Mesothelial cell of epicardium (in vitro differentiated cells): ENCODE data around the gene KLHL18. TPM values are rescaled to one million over a fixed set of nuclear protein-coding genes. Genes with fewer than 3 reads are reported as not detected.
"Not testable (repeated sequence)": the region's sequence is repeated elsewhere in the genome, so short reads cannot be mapped to it uniquely, and the experiment has no call there.

Experiments
- DNase-seq, 2 experiments: peaks; one replicate each; pipeline ENCODE4 v3.0.0; 2021; ENCODE audit warnings: low spot score in 2 of 2; ENCODE audit not compliant: unreplicated experiment in 2 of 2
- H3K27ac Mint-ChIP-seq: 2 replicates; pipeline ENCODE4 v1.8.0; 2021; ENCODE audit warnings: mixed read lengths
- H3K27me3 Mint-ChIP-seq: 2 replicates; pipeline ENCODE4 v1.8.0; 2021; ENCODE audit warnings: low read depth, mixed read lengths
- H3K36me3 Mint-ChIP-seq: 2 replicates; pipeline ENCODE4 v1.8.0; 2021; ENCODE audit warnings: mixed read lengths
- H3K4me1 Mint-ChIP-seq: 2 replicates; pipeline ENCODE4 v1.8.0; 2021; ENCODE audit warnings: mixed read lengths
- H3K4me3 Mint-ChIP-seq: 2 replicates; pipeline ENCODE4 v1.8.0; 2021; ENCODE audit warnings: mild to moderate bottlenecking, moderate library complexity, mixed read lengths
- H3K9me3 Mint-ChIP-seq: 2 replicates; pipeline ENCODE4 v1.8.0; 2021; ENCODE audit warnings: mixed read lengths
- CTCF ChIP-seq: fragments of 200-600 bp; sonication (generic); IDR thresholded peaks from one replicate; pipeline ENCODE4 v1.5.0; 2021; ENCODE audit warnings: antibody characterized with exemption; ENCODE audit not compliant: unreplicated experiment
- total RNA-seq: library from RNA; stranded (reverse); gene quantifications from 3 replicates; pipeline ENCODE4 v1.2.1, GENCODE V29; 2021

The KLHL18 gene
- total RNA-seq, 1 donor from 2014 or later, result 21.9 TPM

- TF ChIP-seq CTCF, result no peak
- DNase-seq, result no peak
- Mint-ChIP-seq H3K9me3 (no peaks in the 10 kb centered on the region), H3K27ac (no peak overlapping the region), H3K4me3 (no peak overlapping the region), H3K4me1 (no peaks in the 10 kb centered on the region), H3K27me3 (no peaks in the 10 kb centered on the region), H3K36me3 (no peaks in the 10 kb centered on the region)
These were observed 37.5 kb upstream of the KLHL18 start for GRCh38 chr3:47245271-47245670.

- Mint-ChIP-seq H3K27ac (no peak overlapping the region), H3K36me3 (no peaks in the 10 kb centered on the region), H3K4me3 (no peak overlapping the region), H3K27me3 (no peaks in the 10 kb centered on the region), H3K4me1 (no peaks in the 10 kb centered on the region), H3K9me3 (no peaks in the 10 kb centered on the region)
- DNase-seq, result no peak
- TF ChIP-seq CTCF, result no peak
These were observed 35.3 kb upstream of the KLHL18 start for GRCh38 chr3:47247131-47248064.

- H3K9me3 Mint-ChIP-seq, result no peaks in the 10 kb centered on the region
- peaks cover 2% of the 10 kb centered on the region for H3K4me1 Mint-ChIP-seq
- no peaks in the 10 kb centered on the region for H3K27me3 Mint-ChIP-seq
- TF ChIP-seq CTCF, result no peak
- no peak for DNase-seq
- H3K36me3 Mint-ChIP-seq, result no peaks in the 10 kb centered on the region
- no peak overlapping the region for H3K27ac Mint-ChIP-seq
- H3K4me3 Mint-ChIP-seq, result no peak overlapping the region
These were observed 32.3 kb upstream of the KLHL18 start for GRCh38 chr3:47250309-47251060.

GRCh38 chr3:47251085-47251484 lies 31.7 kb upstream of the KLHL18 start:
- H3K36me3 Mint-ChIP-seq, H3K27ac Mint-ChIP-seq, H3K9me3 Mint-ChIP-seq, DNase-seq, H3K4me1 Mint-ChIP-seq, H3K27me3 Mint-ChIP-seq, H3K4me3 Mint-ChIP-seq: not testable (repeated sequence)

GRCh38 chr3:47251689-47252088 lies 31.1 kb upstream of the KLHL18 start:
- Mint-ChIP-seq H3K4me1 (peaks cover 2% of the 10 kb centered on the region), H3K27me3 (no peaks in the 10 kb centered on the region), H3K9me3 (no peaks in the 10 kb centered on the region), H3K27ac (no peak overlapping the region), H3K4me3 (no peak overlapping the region), H3K36me3 (no peaks in the 10 kb centered on the region)
- no peak for DNase-seq
- TF ChIP-seq CTCF, result no peak

- DNase-seq, H3K27me3 Mint-ChIP-seq, H3K27ac Mint-ChIP-seq, H3K4me3 Mint-ChIP-seq, H3K9me3 Mint-ChIP-seq, H3K36me3 Mint-ChIP-seq, H3K4me1 Mint-ChIP-seq: not testable (repeated sequence)
These were observed 26.4 kb upstream of the KLHL18 start for GRCh38 chr3:47256331-47256730.
